ENCODE results near the gene EPS8L2.

Gene EPS8L2

DNA sequence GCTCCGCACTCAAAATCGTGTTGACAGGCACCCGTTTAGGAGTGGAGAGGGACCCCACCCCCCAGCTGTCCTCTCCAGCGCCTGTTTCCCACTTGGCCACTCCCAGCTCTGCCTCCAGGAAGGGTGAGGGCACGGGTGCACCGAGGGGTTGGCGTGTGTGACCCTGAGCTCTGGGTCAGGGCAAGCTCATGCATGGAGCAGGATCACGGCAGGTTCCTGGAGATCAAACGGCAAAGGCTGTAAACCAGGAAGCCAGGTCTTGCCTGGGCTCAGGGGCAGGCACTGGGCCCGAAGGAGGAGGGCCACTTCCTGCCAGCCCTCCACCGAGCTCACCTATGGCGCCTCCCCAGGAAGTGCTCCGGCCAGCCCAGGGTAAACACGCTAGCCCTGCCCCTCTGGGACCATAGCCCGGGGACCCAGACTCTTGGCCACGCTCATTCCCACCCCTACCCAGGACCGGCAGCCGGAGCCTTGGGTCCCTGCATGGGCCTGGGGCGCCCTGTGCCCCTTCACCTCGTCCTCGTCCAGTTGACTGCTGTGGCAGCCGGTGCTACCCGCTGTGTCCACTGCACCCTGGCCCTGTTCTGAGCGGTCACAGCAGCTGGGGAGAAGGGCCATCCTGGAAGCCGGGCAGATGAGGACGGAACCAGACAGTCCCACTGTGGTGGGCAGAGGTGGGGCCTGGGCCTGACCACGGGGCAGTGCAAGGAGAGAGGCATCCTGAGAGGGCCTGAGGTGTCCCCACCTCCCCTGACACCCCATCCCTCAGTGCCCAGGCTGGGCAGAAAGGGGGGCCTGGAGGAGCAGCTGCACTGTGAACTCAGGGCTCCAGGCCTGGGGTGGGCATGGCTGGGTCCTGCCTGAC, 1.0 kb upstream of the EPS8L2 start:
- DNase-seq = no peak

DNA sequence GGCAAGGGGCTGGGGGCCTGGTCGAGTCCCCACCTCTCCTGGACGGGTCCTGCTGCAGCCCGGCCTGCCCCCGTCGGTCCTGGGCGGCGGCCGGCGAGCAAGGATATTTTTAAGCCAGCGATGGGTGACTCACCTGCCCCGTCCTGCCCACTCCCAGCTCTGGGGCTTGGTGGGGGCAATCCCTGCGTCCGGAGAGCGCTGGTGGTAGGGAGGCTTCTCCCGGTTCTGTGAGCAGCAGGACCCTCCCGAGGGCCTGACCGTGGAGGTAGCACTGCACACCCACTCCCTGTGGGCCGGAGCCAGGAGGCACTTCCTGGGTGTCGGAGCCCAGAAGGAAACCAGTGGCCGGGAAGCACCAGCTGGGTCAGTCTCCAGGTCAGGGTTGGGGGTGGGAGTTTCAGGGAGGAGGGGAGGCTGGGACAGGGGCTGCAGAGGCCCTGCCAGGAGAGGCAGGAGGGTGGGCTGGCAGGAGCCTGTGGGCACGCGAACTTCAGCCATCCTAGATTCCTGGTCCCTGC, 467 bp downstream of the EPS8L2 start:
- no peak for DNase-seq

DNA sequence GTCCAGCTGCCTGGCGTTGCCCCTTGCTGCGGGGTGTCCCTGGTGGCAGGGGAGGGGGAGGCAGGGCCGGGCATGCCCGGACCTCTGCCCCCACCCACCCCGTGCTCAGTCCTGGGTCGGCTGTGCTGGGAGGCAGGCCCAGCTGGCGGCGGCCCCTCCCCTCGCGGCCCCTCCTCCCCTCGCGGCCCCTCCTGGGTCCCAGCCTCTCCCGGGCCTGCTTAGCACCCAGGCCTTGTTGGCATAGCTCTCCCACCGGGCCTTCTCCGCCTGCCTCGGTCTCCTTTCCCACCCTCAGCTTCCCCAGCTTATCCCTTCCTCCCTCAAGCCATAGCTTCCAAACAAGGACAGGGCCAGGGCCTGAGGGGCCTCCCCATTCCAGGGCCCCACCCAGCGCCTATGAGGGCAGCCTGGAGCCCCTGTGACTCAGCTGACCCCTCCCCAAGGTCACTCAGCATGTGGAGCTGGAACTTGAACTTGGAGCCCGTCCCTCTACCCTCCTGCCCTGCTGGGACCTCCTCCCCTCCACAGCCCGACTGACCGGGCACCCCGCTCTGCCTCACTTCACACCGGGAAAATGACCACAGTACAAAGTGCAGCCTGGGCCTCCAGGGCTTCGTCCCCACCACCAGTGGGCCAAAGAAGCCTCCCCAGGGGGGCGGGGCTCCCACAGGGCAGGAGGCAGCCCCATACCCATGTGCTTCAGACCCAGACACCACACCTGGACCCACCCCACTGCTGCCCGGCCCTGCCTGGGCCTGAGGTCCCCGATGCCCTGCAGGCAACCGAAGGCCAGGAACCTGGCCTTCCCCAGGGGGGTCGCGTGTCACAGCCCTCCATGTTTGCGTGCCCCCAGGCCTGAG, 1.2 kb downstream of the EPS8L2 start:
- DNase-seq = no peak

DNA sequence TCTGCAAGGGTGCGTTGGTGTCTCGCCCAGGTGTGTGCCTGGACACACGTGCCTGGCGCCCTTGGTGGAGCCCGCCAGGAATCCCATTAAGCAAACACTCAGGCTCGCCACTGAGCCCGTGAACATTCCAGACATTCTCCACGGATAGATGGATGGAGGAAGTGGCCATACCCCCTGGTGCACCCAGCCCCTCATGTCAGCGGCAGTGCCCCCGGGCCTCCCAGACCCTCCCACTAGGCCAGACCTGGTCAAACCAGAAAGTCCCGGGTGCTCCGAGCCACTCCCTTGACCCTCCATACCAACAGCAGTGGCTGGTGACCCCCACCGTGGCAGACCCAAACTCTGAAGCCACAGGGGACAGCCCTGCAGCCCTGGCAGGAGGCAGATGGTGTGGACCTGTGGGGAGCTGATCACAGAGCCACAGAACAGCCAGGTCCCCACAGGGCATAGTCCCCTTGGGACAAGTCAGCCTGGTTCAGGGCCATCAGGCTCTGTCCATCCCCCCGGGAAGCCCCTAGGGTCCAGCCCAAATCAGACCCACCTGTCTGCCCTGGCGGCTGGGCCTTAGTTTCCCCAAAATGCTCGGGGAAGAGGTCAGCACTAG, 1.9 kb downstream of the EPS8L2 start:
- no peak for DNase-seq

DNA sequence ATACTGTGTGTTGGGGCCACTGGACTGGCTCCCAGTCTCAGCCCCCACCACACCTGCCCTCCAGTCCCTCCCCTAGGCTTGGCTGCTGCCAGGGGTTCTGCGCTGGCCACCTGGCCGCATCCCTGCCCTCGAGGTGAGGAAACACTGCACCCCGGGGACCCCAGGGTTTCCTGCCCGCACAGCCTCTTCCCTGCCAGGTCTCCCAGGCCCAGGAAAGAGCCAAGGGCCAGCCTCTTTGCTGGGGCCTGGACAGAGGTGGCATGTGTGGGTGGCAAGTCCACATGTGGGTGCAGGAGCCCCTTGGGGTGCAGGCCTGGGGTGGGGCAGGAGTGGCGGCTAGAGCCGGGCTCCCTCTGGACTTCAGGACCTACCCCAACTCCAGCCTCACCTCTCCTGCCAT, 2.5 kb downstream of the EPS8L2 start:
- DNase-seq = no peak

DNA sequence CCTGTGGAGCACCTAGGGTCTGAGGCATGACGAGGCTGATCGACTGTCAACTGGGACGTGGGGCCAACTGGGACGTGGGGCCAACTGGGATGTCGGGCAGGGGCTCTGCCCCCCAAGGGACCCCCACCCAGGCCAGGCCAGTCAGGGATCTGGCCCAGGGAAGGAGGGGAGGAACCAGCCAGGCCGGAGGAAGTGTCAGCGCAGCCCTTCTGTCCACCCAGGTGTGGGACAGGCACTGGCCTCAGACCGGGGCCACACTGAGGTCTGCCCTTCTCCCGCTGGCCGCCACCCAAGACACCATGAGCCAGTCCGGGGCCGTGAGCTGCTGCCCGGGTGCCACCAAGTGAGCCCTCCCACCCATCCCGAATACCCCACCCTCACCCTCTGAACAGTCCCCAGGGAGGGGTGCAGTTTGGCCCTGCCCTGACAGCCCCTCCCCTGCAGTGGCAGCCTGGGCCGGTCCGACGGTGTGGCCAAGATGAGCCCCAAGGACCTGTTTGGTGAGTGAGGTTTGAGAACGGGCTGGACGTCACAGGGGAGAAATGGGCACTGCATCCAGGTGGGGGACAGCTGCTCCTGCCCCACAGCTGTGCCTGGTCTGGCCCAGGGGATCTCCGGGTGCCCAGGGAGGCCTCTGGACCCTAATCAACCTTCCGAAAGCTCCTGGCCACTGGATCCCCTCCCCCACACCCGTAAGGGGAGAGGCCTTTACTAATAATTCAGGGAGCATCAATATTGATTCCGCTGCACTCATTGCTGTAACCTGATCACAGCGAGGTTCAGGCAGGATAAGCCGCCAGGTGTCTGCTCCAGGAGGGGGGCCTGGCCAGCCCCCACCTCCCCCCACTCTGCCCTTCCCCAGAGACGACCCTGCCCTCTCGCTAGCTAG, 3.3 kb downstream of the EPS8L2 start:
- DNase-seq = no peak

DNA sequence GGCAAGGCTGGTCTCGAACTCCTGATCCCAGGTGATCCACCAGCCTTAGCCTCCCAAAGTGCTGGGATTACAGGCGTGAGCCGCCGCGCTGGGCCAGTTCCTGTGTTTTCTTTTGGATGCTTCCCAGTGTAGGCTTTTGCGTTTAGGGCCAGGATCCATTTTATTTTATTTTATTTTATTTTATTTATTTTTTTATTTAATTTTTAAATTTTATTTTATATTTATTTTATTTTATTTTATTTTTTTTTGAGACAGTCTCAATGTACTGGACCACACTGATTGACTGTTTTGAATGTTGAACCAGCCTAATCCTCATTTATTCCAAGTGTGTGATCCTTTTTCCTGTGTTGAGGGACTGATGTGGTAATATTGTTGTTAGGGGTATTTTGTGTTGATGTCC, 8.4 kb downstream of the EPS8L2 start:
- no peak for DNase-seq

DNA sequence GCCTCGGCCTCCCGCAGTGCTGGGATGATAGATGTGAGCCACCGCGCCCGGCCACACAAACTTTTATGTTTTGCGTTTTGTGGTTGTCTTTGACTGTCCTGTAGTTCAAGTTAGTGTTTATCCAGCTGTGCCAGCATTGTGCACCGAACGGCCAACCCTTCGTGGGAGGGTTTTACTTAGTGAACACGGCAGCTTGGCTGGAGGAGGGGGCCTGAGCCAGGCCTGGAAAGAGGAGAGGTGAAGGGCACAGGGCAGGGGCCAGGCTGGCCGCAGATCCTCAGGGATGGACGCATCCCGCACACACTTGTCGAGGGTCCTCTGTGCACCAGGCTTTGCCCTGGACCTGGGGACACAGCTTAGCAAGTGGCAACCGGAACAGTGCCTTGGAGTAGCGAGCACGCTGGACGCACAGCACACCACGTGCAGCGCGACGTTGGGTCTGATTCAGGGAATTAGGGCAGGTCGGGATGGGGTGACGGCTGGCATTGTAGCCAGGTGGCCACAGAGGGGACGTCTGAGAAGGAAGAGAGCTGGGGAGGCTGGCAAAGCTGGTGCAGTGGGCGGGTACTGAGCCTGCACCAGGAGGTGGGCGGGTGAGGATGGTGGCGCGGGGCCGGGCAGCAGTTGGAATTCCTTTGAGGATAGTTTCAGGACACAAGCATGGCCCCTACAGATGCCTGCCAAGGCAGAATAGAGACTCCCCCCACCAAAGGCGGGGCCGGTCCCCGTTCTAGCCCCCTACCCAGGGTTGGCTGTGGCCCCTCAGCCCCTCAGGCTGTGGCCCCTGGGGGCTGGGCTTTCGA, 13.4 kb downstream of the EPS8L2 start:
- no peak for DNase-seq

DNA sequence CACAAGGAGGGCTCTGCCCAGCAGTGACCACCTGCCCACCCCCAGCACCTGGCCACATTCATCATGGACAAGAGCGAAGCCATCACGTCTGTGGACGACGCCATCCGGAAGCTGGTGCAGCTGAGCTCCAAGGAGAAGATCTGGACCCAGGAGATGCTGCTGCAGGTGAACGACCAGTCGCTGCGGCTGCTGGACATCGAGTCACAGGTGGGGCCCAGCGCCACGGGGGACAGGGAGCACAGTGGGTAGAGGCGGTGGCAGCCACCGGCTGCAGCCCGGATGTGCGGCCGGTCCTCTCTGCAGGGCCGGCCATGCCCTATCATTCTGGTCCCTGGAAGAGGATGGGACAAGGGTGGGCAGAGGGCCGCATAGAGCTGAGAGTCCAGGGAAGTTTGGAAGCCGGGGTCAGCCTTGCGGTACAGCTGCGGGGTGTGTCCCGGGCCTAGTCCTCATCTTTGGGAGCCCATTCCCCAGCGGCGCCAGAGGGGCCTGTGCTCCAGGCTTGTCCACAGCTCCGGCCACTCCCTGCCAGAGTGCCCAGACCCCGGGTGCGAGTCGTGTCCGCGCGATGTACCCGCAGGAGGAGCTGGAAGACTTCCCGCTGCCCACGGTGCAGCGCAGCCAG, 14.1 kb downstream of the EPS8L2 start:
- DNase-seq = no peak

DNA sequence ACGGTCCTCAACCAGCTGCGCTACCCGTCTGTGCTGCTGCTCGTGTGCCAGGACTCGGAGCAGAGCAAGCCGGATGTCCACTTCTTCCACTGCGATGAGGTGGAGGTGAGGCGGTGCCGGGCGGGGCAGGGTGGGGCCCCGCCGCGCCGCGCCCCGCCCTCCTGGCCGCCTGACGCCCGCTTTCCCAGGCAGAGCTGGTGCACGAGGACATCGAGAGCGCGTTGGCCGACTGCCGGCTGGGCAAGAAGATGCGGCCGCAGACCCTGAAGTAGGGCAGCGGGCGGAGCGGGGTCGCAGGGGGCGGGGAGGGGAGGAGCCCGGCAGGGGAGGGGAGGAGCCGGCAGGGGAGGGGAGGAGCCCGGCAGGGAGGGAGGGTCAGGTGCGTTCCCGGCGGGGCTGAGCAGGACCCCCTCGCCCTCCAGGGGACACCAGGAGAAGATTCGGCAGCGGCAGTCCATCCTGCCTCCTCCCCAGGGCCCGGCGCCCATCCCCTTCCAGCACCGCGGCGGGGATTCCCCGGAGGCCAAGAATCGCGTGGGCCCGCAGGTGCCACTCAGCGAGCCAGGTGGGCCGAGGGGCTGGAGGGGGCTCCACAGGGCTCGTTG, 14.7 kb downstream of the EPS8L2 start:
- DNase-seq = peak; percentile 55

DNA sequence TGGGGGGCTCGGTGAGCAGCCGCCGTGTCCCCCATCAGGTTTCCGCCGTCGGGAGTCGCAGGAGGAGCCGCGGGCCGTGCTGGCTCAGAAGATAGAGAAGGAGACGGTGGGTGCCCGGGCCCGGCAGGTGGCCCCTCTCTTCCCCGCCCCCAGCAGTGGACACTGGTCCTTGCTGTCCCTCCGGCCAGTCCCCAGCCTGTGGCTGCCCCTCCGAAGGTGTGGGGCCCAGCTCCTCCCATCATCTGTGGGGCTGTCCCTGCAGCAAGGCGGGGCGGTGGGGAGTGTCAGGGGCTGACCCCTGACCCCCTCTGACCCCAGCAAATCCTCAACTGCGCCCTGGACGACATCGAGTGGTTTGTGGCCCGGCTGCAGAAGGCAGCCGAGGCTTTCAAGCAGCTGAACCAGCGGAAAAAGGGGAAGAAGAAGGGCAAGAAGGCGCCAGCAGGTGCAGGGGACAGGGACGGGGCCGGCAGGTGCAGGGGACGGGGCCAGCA, 15.3 kb downstream of the EPS8L2 start:
- no peak for DNase-seq

DNA sequence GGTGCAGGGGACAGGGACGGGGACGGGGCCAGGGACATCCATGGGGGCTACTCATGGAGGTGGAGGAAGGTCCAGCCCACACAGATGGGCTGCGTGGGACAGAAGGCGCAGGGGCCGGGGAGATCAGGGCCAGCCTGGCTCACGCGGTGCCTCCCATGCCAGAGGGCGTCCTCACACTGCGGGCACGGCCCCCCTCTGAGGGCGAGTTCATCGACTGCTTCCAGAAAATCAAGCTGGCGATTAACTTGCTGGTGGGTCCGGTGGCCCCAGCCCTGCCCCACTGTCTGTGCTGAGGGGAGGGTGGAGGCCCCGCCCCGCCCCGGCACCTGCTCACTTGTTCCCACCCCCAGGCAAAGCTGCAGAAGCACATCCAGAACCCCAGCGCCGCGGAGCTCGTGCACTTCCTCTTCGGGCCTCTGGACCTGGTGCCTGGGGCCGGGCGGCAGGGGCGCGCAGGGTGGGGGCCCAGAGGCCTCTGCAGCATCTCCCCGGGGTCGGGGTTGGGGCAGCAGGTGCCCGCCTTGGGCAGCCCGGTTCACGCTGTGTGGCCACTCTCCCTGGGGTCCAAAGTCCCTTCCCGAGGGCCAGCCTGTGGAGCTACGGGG, 15.8 kb downstream of the EPS8L2 start:
- peak; percentile 55 for DNase-seq

DNA sequence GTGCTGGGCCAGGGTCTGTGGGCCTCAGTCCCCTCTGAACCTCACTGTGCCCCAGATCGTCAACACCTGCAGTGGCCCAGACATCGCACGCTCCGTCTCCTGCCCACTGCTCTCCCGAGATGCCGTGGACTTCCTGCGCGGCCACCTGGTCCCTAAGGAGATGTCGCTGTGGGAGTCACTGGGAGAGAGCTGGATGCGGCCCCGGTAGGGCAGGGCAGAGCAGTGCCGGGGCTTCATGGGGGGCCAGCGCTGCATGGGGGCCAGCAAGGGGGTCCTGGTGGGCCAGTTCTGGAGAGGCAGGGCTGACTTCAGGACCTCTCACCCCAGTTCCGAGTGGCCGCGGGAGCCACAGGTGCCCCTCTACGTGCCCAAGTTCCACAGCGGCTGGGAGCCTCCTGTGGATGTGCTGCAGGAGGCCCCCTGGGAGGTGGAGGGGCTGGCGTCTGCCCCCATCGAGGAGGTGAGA, 16.3 kb downstream of the EPS8L2 start:
- no peak for DNase-seq

DNA sequence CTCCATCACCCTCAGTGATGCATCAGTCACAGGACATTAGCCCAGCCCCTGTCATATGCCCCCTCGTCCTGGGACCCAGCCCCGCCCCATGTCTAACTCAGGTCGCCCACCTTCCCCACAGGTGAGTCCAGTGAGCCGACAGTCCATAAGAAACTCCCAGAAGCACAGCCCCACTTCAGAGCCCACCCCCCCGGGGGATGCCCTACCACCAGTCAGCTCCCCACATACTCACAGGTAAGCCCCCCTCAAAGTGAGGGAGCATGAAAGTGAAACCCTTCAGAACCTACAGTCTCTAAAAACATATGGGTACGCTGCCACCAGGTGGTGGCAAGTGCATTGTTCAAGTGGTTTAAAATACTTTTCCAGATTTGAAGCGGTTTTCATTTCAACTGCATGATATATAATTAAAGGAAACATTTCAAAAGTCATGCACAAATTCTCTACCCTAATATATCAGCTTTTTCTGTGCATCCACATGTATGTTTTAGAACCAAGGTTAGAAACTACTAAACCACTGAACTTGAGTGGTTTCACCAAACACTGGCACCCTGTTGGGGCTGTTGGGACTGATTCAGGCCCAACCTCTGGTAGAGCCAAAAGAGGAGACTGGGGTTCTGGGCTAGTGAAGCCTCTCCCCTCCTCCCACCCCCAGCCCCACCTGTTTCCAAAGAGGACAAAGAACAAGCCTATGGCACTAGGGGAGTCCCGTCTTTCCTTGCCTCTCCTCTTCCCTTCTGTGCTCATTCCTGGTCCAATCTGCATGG, 17.3 kb downstream of the EPS8L2 start:
- DNase-seq = peak; percentile 59

DNA sequence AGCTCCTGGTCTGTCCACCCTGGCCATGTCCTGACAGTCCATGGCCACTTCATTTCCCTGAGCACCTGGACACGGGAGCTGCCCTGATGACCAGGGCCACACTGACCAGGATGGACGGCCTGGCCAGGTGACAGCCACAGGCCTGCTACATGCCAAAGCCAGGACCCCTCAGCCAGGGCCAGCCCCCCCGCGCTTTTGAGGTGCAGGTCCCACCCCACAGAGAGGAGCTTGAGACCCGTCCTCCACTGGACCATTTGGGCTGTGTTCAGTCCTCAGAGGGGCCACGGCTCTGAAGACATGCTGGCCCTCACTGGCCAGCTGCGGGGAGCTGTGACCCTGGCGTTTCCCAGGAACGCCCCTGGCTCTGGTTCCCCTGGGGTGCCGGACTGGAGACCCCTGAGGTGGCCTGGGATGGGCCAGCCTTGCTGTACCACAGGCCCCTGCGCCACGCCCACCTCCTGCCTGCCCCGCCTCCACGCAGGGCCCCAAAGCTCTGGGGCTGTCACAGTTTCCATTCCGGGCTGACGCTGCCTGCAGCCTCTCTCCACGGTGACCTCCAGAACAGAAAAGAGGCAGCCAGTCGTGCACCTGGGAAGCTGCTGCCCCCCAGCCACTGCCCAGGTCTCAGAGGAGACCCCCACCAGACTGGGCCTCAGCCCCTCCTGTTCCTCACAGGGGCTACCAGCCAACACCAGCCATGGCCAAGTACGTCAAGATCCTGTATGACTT, 18.2 kb downstream of the EPS8L2 start:
- DNase-seq = no peak

DNA sequence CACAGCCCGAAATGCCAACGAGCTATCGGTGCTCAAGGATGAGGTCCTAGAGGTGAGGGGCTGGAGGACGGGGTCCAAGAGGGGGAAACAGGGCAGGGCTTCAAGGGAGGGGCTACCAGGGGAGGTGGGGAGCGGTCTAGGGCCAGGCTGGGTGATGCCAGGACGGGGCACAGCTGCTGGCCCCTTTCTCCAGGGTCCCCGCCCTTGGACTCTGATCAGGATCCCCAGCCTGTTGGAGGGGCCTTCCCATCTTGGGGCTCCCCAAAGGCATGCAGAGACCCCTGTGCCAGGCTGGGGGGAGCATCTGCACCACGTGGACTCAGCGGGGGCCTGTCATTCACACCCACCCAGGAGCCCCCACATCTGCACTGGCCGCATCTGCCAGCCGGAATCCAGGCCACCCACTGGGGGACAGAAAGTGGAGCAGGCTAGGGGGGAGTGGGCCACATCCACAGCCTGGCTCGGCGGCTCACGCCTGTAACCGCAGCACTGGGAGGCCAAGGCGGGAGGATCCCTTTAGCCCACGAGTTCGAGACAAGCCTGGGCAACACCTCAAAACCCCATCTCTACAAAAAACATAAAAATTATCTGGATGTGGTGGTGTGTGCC, 18.9 kb downstream of the EPS8L2 start:
- no peak for DNase-seq

DNA sequence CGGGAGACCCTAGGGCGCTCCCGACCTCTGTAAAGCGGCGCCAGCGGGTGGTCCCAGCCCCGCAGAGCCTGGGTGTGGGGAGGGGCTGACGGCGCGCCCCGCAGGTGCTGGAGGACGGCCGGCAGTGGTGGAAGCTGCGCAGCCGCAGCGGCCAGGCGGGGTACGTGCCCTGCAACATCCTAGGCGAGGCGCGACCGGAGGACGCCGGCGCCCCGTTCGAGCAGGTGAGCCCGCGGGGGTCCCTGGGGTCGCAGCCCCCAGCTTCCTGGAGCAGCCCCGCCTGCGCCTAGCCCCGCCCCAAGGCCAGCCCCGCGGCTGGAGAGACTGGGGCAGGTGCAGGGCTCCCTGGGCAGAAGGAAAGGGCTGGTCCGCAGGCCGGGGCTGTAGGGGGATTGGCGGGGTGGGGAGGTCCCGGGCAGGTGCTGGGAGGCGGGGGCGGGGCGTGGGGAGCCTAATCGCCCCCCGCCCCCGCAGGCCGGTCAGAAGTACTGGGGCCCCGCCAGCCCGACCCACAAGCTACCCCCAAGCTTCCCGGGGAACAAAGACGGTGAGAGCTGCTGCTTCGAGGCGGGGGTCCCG, 19.7 kb downstream of the EPS8L2 start:
- no peak for DNase-seq
